Fibroblast of lung (primary cell): ENCODE results near the gene LZTR1. TPM values are rescaled to one million over a fixed set of nuclear protein-coding genes. Genes with fewer than 3 reads are reported as not detected.

Experiments used
- DNase-seq, 2 donors: peaks; one replicate each; pipeline versions ENCODE4 v3.0.0 to v3.0.0-alpha.2; 2010; ENCODE audit warnings: low read depth in 2 of 2
- H2AFZ ChIP-seq: 2 replicates; pipeline ENCODE4 v1.5.1; 2012; ENCODE audit warnings: low read length, control low read depth, inconsistent platforms
- H3K27ac ChIP-seq: 2 replicates; pipeline ENCODE4 v1.5.1; 2011; ENCODE audit warnings: low read length, control low read depth; ENCODE audit not compliant: insufficient read depth
- H3K27me3 ChIP-seq: 2 replicates; pipeline ENCODE4 v1.5.1; 2011; ENCODE audit warnings: mild to moderate bottlenecking, low read length; ENCODE audit not compliant: control insufficient read depth, insufficient read depth
- H3K36me3 ChIP-seq: 2 replicates; pipeline ENCODE4 v1.5.1; 2011; ENCODE audit warnings: low read length; ENCODE audit not compliant: control insufficient read depth, insufficient read depth
- H3K4me1 ChIP-seq: 2 replicates; pipeline ENCODE4 v1.5.1; 2011; ENCODE audit warnings: low read length; ENCODE audit not compliant: control insufficient read depth, insufficient read depth; ENCODE audit errors: extremely low read depth
- H3K4me2 ChIP-seq: 2 replicates; pipeline ENCODE4 v1.5.1; 2011; ENCODE audit warnings: low read length, control low read depth; ENCODE audit not compliant: insufficient read depth; ENCODE audit errors: extremely low read depth
- H3K4me3 ChIP-seq, 4 experiments: fragments of 200-600 bp in 1 of 4; sonication (generic) in 1 of 4; replicated peaks in 1 of 4; 2 replicates each; pipeline ENCODE4 v1.5.1; 2011 to 2016; ENCODE audit warnings: low read length in 4 of 4, low read depth in 3 of 4, mild to moderate bottlenecking in 3 of 4, control low read depth in 2 of 4, inconsistent platforms in 1 of 4, mixed read lengths in 1 of 4; ENCODE audit not compliant: insufficient read depth in 1 of 4; ENCODE audit errors: control extremely low read depth in 1 of 4
- H3K79me2 ChIP-seq: 2 replicates; pipeline ENCODE4 v1.5.1; 2012; ENCODE audit warnings: mild to moderate bottlenecking, low read length, inconsistent platforms; ENCODE audit not compliant: control insufficient read depth, insufficient read depth
- H3K9ac ChIP-seq: 2 replicates; pipeline ENCODE4 v1.5.1; 2011; ENCODE audit warnings: mild to moderate bottlenecking, low read length, control low read depth; ENCODE audit not compliant: insufficient read depth
- H3K9me3 ChIP-seq: 2 replicates; pipeline ENCODE4 v1.5.1; 2012; ENCODE audit warnings: low read depth, low read length; ENCODE audit not compliant: control insufficient read depth, insufficient read depth
- H4K20me1 ChIP-seq: 2 replicates; pipeline ENCODE4 v1.5.1; 2011; ENCODE audit warnings: low read length; ENCODE audit not compliant: control insufficient read depth, insufficient read depth; ENCODE audit errors: extremely low read depth
- EZH2 ChIP-seq: IDR thresholded peaks from 2 replicates; pipeline ENCODE4 v1.5.1; 2012; ENCODE audit warnings: low read length, control low read depth, mild to moderate bottlenecking; ENCODE audit errors: missing control alignments
- polyA plus RNA-seq, 2 donors: library from polyadenylated mRNA; depleted of rRNA in 1 of 2; stranded (reverse) in 1 of 2; unstranded in 1 of 2; fragments of >200 nt; gene quantifications; 2 replicates each; pipeline ENCODE4 v1.2.1, GENCODE V29; 2011 to 2012; ENCODE audit warnings: missing spikeins in 1 of 2
- total RNA-seq: library from RNA; depleted of rRNA; stranded (reverse); fragments of >200 nt; gene quantifications from 2 replicates; pipeline ENCODE4 v1.2.1, GENCODE V29; 2014
- TF ChIP-seq, protein P1 (sequence below), 2 donors: IDR thresholded peaks in 1 of 2; conservative IDR thresholded peaks in 1 of 2; 1 replicate in 1 of 2; 2 replicates in 1 of 2; pipeline ENCODE4 v1.5.1; 2011 to 2012; ENCODE audit warnings: low read length in 2 of 2, control low read depth in 1 of 2, inconsistent platforms in 1 of 2, low read depth in 1 of 2, mild to moderate bottlenecking in 1 of 2

LZTR1 gene
- total and polyA plus RNA-seq, 2 donors (not counting 1 experiment from before 2014, with no cell fraction given), result 27.4 to 75.8 TPM

DNA sequence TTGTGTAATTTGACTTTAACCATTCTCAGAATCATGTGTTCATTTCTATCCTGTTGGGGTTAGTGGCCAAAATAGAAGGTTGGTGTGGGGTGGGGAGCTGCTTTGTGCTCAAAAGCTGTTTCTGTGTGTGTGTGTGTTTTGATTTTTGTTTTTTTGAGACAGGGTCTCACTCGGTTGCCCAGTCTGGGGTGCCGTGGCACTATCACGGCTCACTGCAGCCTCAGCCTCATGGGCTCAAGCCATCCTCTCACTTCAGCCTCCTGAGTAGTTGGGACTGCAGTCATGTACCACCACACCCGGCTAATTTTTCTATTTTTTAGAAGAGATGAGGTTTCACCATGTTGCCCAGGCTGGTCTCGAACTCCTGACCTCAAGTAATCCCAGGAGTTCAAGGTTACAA lies 33.1 kb upstream of the LZTR1 start:
- peaks cover 59% of the 10 kb centered on the region for H3K79me2 ChIP-seq
- peaks cover 6% of the 10 kb centered on the region for H3K4me1 ChIP-seq
- TF ChIP-seq, protein P1, sequence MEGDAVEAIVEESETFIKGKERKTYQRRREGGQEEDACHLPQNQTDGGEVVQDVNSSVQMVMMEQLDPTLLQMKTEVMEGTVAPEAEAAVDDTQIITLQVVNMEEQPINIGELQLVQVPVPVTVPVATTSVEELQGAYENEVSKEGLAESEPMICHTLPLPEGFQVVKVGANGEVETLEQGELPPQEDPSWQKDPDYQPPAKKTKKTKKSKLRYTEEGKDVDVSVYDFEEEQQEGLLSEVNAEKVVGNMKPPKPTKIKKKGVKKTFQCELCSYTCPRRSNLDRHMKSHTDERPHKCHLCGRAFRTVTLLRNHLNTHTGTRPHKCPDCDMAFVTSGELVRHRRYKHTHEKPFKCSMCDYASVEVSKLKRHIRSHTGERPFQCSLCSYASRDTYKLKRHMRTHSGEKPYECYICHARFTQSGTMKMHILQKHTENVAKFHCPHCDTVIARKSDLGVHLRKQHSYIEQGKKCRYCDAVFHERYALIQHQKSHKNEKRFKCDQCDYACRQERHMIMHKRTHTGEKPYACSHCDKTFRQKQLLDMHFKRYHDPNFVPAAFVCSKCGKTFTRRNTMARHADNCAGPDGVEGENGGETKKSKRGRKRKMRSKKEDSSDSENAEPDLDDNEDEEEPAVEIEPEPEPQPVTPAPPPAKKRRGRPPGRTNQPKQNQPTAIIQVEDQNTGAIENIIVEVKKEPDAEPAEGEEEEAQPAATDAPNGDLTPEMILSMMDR (conservative IDR thresholded peaks at IDR 0.05 in 1 of 2, IDR thresholded peaks at IDR 0.05 in 1 of 2; ENCODE audit: low read depth in 1 of 2, low read length in 2 of 2), result no peak
- TF ChIP-seq EZH2, result no peak
- H3K9ac ChIP-seq, result no peak overlapping the region
- H3K36me3 ChIP-seq, result peaks cover 13% of the 10 kb centered on the region
- H2AFZ ChIP-seq, result no peak overlapping the region
- no peak overlapping the region for H3K27ac ChIP-seq
- H3K27me3 ChIP-seq, result no peaks in the 10 kb centered on the region
- H3K9me3 ChIP-seq, result no peaks in the 10 kb centered on the region
- no peak for DNase-seq
- no peak overlapping the region for H3K4me2 ChIP-seq
- no peak overlapping the region for H3K4me3 ChIP-seq
- no peaks in the 10 kb centered on the region for H4K20me1 ChIP-seq

DNA sequence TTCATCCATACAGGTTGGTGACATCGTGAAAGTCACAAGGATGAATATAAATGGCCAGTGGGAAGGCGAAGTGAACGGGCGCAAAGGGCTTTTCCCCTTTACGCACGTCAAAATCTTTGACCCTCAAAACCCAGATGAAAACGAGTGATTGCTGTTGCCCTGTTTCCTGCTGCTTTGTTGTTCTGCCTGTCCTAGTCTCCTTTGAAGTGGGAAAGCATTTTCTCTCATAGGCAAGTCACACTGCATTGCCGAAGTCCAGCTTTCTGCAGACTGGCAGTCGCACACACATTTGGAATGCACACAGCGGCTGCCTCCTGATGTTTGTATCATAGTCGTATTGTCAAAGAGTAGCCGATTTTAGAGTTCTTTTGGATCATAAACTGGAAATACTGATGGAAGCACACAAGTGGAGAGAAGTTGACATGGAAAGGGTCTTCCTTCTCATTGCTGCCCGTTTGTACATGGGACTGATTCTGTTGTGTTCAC lies 32.4 kb upstream of the LZTR1 start:
- no peaks in the 10 kb centered on the region for H4K20me1 ChIP-seq
- no peak overlapping the region for H3K27ac ChIP-seq
- DNase-seq, result no peak
- H3K4me1 ChIP-seq, result peaks cover 6% of the 10 kb centered on the region
- H3K27me3 ChIP-seq, result no peaks in the 10 kb centered on the region
- H3K79me2 ChIP-seq, result peaks cover 52% of the 10 kb centered on the region
- H3K4me3 ChIP-seq, result no peak overlapping the region
- no peak overlapping the region for H3K4me2 ChIP-seq
- no peak overlapping the region for H2AFZ ChIP-seq
- no peaks in the 10 kb centered on the region for H3K9me3 ChIP-seq
- no peak overlapping the region for H3K9ac ChIP-seq
- peaks cover 13% of the 10 kb centered on the region for H3K36me3 ChIP-seq
- TF ChIP-seq, protein P1 (conservative IDR thresholded peaks at IDR 0.05 in 1 of 2, IDR thresholded peaks at IDR 0.05 in 1 of 2; ENCODE audit: low read depth in 1 of 2, low read length in 2 of 2), result no peak
- TF ChIP-seq EZH2, result no peak

DNA sequence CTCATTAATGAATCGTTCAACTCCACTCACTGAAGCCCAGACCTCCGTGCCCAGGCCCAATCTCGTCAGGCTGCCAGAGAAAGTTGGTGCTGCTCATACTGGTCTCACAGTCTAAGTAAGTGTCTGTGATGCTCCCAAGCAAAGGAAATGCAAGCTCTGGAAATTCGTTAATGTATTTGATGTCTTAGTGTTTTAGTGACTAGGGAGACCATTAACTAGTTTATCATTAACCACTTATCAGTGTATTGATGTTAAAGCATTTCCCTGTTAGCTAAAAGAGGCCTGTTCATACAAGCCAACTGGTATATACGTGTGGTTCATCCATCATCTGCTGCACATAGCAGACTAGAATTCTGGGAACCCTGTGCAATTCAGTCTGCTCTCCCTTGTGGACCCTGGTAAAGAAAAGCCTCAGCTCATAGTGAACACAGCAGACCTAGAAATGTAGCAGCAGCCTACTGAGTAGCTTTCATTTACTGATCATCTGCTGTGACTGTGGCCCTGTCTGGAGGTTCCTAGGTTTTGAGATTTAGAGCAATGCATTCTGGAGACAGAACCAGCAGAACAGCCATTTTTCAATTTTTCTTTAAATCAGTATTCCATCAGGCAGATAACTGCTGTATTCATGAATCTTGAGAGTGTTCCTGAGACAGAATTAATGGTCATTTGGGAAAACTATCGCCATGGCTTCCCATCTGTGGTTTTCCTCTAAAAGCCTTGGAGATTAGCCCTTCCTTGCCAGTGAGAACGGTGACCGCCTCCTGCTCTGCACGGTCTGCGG lies 30.8 kb upstream of the LZTR1 start:
- Histone ChIP-seq H3K27ac (no peak overlapping the region), H3K4me2 (no peak overlapping the region), H4K20me1 (no peaks in the 10 kb centered on the region), H2AFZ (no peak overlapping the region), H3K79me2 (peaks cover 37% of the 10 kb centered on the region), H3K27me3 (no peaks in the 10 kb centered on the region), H3K9me3 (no peaks in the 10 kb centered on the region), H3K4me1 (no peaks in the 10 kb centered on the region), H3K4me3 (no peak overlapping the region), H3K36me3 (peaks cover 13% of the 10 kb centered on the region), H3K9ac (no peak overlapping the region)
- DNase-seq, result no peak
- TF ChIP-seq EZH2, result no peak
- TF ChIP-seq, protein P1 (conservative IDR thresholded peaks at IDR 0.05 in 1 of 2, IDR thresholded peaks at IDR 0.05 in 1 of 2; ENCODE audit: low read depth in 1 of 2, low read length in 2 of 2), result no peak
